A673 (cell line): ENCODE measurements around the gene RNF19B.

ENCODE experiments used
- EZH2 ChIP-seq: fragments of 200-600 bp; sonication (generic); IDR thresholded peaks from 2 replicates; pipeline ENCODE4 v1.6.1; 2017; ENCODE audit warnings: borderline replicate concordance, low read depth, mild to moderate bottlenecking, mixed read lengths, antibody characterized with exemption, low read length; ENCODE audit not compliant: poor library complexity, severe bottlenecking
- TF ChIP-seq, protein P1 (sequence below): fragments of 300-800, 200-600 bp; sonication (generic); conservative IDR thresholded peaks from 2 replicates; pipeline ENCODE4 v1.5.1; 2017; ENCODE audit warnings: low read depth, mild to moderate bottlenecking, antibody characterized with exemption, low read length, moderate library complexity, mixed read lengths

DNA sequence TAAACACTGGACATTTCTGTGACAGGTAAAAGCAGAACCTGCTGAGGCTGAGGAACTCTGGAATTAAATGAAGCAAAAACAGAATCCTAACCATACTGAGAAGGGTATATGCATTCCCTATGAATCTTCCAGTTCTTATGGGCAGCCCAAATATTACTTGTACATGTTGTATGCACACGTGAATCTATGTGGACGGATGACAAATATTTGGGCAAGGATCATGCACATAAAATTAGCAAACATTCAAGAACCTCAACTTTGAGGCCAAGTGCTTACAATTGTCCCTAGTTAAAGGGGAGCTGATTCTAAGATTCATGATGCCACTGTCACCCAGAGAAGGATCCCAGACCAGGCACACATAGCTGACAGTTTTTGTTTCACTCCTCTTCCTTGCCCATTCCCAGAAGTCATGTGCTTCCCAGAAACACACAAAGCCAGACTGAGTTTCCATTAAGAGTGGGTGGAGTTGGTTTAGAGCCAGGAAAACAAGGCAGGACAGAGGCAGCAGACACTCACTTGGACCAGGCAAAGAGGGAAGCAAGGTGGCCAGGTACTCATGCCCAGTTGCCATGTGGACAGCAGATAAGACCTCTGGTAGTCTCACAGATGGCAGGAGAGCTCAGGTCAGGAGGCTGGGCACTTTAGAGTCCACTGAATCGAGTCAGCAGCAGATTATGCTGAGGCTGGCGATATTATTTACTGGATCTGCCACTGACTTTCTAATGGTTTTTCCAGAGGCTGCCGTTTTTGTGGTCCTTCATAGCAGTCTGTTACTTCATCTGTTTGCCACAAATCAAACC lies 46.5 kb upstream of the RNF19B start:
- TF ChIP-seq, protein P1, sequence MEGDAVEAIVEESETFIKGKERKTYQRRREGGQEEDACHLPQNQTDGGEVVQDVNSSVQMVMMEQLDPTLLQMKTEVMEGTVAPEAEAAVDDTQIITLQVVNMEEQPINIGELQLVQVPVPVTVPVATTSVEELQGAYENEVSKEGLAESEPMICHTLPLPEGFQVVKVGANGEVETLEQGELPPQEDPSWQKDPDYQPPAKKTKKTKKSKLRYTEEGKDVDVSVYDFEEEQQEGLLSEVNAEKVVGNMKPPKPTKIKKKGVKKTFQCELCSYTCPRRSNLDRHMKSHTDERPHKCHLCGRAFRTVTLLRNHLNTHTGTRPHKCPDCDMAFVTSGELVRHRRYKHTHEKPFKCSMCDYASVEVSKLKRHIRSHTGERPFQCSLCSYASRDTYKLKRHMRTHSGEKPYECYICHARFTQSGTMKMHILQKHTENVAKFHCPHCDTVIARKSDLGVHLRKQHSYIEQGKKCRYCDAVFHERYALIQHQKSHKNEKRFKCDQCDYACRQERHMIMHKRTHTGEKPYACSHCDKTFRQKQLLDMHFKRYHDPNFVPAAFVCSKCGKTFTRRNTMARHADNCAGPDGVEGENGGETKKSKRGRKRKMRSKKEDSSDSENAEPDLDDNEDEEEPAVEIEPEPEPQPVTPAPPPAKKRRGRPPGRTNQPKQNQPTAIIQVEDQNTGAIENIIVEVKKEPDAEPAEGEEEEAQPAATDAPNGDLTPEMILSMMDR, result no peak
- no peak for TF ChIP-seq EZH2
